ENCODE measurements around the gene CDR2.

Gene CDR2

GRCh38 chr16:22323173-22323958 lies 51.1 kb downstream of the CDR2 start:
- no peak for DNase-seq

GRCh38 chr16:22322741-22323140 lies 51.7 kb downstream of the CDR2 start:
- no peak for DNase-seq

- DNase-seq = no peak
These were observed 52.4 kb downstream of the CDR2 start for GRCh38 chr16:22322021-22322471.

DNA sequence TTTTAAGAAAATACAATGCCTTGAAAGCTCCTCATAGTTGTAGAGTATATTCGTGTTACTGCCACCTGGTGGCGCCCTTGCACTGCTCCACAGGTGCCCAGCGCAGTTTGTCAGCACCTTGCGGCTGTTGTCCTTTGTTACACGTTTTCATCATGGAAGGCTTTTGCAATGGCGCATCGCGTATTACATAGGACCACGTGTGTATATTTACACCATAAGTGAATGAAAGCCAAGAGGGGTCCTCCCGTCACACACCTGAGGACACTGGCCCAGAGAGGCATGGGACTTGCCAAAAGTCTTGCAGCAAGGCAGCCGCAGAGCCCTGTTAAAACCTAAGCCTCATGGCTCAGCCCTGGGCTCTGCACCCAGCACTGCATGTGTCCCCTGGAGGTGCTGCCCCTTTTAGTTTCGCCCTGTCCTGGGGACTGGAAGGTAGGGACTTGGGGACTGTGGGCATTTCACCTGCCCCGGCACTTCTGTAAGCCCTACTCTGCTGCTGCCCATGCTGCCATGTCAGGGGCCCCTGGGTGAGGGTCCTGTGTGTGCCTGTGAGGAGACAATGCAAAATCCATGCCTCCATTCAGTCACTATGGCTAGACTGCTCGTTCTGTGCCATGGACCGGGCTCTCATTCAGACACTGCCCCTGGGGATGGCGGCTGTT lies 52.9 kb downstream of the CDR2 start:
- no peak for DNase-seq

GRCh38 chr16:22320572-22321339 lies 53.7 kb downstream of the CDR2 start:
- DNase-seq = no peak

DNA sequence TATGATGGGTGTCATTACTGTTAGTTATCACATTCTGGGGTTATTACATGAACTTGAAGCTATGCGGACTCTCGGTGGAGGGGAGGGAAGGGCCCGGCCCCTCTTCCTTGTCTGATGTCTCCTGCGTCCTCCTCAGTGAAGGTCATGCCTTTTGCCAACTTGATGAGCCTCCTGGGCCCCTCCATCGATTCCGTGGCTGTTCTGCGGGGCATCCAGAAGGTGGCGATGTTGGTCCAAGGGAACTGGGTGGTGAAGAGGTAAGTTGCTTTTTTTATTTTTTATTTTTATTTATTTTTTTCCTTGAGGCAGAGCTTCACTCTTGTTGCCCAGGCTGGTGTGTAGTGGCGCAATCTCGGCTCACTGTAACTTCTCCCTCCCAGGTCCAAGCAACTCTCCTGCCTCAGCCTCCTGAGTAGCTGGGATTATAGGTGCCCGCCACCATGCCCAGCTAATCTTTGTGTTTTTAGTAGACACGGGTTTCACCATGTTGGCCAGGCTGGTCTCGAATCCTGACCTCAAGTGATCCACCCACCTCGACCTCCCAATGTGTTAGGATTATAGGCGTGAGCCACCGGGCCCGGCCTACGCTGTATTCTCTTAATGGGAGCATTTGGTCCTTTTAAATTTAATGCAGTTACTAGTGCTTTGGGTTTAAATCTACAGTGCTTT lies 55.6 kb downstream of the CDR2 start:
- DNase-seq = no peak

DNA sequence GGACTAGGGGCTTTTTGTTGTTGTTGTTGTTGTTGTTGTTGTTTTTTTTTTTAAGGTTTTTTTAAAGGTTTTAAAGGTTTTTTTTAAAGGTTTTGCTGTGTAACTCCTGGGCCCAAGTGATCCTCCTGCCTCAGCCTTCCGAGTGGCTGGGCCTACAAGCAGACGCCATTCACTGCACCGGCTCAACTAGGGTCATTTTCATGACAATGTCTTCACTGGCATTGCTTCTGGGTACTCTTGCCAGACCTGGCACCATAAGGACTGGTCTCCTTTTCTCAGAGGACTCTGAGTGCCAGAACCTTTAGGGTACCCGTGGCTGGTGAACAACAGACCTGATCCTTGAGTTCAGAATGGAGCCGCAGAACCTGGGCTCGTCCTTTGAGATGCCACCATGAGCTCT lies 56.8 kb downstream of the CDR2 start:
- no peak for DNase-seq

DNA sequence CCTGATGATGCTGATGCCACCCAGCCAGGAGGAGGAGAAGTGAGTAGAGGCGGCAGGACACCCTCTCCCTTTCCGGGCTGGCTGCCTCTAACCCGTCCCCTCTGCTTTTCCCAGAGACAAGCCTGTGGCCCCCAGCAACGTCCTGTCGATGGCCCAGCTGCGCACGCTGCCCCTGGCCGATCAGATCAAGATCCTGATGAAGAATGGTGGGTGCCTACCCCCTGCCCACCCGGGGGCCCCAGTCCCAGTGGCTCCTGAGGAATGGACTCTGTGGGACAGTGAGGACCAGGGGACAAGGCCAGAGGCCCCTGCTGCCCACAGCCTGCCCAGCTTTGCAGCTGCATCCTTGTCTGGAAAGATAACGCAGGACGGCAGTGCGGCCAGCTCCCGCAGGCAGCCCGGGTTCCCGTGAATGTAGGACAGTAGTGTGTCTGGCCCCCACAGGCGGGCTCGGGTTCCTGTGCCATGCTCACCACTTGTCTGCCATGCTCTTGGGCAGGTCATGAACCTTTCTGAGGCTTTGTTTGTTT lies 57.4 kb downstream of the CDR2 start:
- DNase-seq = no peak

DNA sequence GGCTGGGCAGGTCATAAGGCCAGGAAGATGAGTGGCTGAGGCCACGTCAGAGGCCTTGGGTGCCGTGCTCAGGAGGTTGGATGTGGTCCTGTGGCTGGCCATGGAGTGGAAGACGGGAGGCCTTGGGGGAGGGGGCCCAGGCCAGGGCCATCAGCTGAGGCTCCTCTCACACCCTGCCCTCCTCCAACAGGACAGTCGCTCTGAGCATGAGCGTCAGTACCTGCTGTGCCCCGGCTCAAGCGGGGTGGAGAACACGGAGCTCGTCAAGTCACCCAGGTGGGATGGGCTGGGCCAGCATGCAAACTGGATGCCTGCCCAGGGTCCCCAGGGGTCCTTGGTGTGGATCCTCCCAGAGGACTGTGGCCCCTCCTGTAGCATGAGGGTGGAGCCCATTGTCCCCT lies 58.0 kb downstream of the CDR2 start:
- no peak for DNase-seq

GRCh38 chr16:22315979-22316378 lies 58.4 kb downstream of the CDR2 start:
- DNase-seq = no peak

GRCh38 chr16:22314661-22315626 lies 59.5 kb downstream of the CDR2 start:
- no peak for DNase-seq

DNA sequence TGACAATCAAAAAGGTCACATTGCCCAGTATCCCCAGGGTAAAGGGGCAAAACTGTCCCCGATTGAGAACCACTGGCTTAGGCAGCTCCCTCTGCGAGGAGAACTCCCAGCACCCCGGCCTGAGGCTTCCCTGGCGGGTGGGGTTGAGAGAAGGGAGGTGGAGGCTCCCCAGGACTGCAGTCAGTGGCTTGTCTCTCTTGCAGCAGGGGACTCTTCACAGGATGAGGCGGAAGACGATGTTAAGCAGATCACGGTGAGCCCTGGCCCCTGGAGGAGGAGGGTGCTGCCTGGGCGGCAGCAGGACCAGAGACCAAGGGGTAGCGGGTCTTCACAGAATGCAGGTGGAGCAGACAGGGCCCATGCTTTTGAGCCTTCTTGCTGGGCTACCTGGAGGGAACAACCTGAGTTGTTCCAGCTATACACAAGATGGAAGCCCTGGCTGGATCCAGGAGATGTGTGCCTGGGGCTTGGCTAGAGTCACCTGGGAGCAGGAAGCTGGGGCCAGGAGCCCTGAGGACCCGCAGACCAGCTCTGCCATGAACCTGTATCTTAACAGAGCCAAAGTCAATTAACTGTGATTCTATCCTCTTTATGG lies 60.4 kb downstream of the CDR2 start:
- DNase-seq = peak; percentile 4

DNA sequence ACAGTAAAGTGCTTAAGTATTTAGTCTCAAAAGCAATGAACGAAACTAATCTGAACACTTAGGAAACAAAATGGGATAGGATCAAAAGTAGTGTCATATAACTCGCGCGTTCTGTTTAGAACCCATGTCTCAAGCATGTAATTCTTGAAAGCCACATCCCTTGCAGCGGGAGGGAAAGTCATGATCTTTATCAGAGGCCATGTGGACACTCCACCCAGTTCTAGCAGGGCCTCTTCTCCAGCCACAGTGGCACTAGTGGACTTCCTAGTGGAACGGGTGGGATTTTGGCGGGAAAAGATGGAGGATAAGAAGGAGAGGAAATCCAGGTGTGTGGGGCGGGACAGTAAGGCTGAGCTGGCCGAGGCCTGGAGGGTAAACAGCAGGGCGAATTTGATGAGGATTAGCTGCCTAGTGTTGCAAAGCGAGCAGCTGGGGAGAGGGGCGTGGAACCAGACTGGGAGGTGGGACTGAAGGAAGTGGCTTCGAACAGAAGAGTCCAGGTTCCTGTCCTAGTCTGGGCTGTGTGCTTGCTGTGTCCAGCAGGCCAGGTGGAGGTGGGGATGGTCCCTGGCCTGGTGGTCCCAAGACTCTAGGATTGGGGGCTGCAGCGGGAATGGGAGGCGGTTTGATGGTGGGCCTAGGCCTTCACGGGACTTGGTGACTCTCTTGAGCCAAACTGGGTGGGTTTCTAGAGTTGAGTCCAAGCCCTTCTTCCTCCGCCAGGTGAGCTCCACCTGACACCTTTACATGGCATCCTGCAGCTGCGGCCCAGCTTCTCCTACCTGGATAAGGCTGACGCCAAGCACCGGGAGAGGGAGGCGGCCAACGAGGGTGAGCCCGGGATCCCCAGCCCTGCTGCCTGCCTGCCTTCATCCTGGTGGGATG lies 61.3 kb downstream of the CDR2 start:
- peak; percentile 35 for DNase-seq

GRCh38 chr16:22311520-22311919 lies 62.9 kb downstream of the CDR2 start:
- DNase-seq = peak; percentile 19

DNA sequence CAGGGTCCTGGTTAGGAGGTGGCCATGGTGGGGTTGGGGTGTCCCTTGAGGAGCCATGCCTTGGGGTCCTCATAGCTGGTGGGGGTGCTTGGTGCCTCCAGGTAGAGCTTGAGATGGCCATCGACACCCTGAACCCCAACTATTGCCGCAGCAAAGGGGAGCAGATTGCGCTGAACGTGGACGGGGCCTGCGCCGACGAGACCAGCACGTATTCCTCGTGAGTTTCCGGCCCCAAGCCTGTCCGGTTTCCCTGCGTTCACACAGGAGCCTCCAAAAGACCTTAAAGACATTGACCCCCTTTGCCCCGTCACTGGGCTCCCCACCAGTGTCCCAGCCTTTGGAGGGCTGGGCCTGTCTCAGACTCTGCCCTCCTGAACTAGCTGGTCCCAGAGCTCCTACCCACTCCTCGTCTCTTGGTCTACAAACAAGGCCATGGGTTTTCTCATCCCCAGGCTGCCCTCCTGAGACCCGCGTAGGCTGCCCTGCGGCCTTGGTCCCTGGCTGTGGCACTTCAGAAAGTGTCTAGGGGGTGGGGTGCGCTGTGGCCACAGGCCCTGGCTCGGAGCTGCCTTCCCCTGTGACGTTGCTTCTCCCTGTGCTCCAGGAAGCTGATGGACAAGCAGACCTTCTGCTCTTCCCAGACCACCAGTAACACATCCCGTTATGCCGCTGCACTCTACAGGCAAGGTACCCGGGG lies 65.4 kb downstream of the CDR2 start:
- peak; percentile 10 for DNase-seq

DNA sequence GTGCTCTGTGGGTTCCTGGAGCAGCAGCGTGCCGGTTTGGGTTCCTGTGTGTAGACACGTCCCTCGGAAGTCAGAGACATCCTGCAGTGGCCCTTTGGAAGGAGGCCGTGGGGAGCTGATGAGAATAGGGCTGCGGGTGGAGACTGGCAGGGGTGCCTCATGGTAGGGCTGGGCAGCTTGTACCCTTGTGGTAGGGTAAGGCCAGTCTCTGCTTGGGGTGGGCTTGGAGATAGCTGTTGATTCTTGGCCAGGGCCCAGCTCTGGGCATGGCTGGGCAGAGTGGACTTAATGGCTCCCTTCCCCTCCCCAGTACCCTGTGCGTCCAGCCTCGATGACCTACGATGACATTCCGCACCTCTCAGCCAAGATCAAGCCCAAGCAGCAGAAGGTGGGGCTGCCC lies 66.6 kb downstream of the CDR2 start:
- peak; percentile 32 for DNase-seq

DNA sequence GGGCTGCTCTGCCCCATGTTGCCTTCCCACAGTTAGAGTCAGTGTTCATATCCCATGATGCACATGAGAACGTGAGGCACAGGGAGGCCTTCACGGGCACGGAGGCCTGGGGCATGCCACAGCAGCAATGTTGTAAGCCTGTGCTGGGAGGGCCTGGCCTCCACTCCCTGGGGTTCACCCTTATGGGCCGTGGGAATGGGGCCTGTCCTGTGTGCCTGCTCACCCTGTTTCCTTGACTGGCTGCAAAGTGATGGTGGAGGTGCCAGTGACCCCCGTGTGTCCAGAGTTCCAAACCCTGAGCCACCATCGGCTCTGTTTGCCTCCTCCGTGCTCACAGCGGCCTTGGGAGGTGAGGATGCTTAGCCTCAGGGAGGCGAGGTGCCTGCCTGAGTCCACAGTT lies 67.6 kb downstream of the CDR2 start:
- no peak for DNase-seq

- no peak for DNase-seq
These were observed 70.0 kb downstream of the CDR2 start for GRCh38 chr16:22304411-22304810.

DNA sequence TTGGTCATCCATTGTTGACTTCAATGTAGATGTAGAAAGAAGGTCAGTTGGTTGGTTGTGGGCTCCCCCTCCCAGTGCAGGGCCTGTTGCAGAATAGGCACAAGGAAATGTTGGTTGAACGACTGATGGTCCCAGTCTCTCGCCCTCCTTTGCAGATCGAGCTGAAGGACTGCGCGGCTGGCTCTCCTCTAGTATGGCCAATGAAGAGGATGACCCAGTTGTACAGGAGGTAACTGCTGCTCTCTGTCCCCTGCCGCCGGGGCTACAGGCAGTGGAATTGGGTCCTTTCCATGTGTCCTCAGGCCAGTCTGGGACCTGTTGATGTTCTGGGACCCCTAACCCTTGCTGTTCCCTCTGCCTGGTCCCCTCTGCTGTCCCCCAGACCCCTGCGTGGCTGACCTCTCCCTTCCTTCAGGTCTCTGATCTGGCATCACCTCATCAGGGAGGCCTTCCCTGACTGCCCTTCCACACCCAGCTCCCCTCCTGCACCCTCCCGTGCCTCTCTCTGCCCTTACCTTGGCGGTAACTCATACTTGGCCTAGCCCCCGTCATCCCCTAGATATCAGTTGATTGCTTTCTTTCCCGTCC lies 71.5 kb downstream of the CDR2 start:
- DNase-seq = no peak
